ENCODE data around the gene KLF11.

KLF11 gene

DNA sequence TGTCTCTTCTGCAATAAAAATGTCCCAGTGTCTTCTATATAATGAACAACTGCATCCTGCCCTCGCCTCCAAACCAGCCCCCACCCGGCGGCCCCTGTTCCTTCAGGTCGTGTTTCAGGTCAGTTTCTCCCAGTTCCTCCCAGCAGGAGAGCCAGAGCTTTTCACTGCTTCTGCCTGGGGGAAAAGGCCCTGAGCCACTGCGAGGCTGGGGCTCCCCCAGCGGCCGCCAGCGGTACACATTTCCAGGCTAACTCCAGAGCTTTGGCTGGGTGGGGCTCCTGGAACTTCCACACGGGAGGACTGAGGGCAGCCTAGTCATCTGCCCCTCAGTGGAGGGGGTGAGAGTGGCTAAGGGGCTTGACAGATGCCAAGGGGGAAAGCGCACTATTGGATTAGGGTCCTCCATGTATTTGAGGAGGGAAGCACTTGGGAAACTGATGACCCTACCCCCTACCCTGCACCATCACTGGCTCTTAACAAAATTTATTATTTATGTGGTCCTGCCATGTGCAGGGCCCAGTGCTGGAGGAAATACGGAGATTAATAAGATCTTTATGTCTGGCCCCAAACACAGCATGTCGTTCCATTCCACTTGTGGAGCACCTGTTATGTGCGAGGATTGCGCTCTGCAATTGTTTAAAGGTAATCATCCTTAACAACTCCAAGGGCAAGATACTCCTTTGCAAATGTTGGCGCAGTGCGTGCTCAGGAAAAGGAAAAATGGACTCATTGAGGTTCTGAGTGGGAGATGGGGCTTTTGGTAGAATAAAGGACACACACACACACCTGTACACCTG lies 54.2 kb downstream of the KLF11 start:
- H3K4me3 ChIP-seq (ENCODE audit: low read length) = no peak overlapping the region
- no peak for TF ChIP-seq ZNF274 (IDR thresholded peaks at IDR 0.05; ENCODE audit: low read depth, low read length)

DNA sequence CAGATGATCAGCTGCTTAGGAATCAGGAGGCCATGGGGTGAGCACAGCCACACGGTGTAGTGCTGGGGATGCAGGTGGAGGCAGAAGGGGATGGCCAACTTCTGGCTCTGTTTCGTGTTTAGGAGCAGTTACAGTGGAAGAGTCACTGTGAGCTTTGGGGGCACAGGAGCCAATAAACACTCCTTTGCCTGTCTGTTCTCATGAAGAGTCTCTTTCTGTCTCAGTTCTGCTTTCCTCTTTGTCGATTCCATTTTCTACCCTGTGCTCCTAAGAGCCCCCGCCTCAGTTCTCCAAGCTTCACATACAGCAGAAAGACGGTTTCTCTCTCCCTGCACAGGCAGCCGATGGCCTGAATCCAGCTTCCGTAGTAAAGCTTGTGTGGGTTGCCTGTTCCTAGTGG lies 58.1 kb downstream of the KLF11 start:
- no peak overlapping the region for H3K4me3 ChIP-seq (ENCODE audit: low read length)
- no peak for TF ChIP-seq ZNF274 (IDR thresholded peaks at IDR 0.05; ENCODE audit: low read depth, low read length)

- H3K4me3 ChIP-seq (ENCODE audit: low read length) = no peak overlapping the region
- no peak for TF ChIP-seq ZNF274 (IDR thresholded peaks at IDR 0.05; ENCODE audit: low read depth, low read length)
These were observed 59.8 kb downstream of the KLF11 start for GRCh38 chr2:10103179-10103578.

All from GM08714 (cell line).